Peyer's patch (tissue), 4 donors: ENCODE data around the gene ERC2.

Source experiments
- POLR2A ChIP-seq, 2 donors: fragments of 450-650 bp; IDR thresholded peaks; one replicate each; pipeline ENCODE4 v1.5.1; 2017; ENCODE audit warnings: antibody characterized with exemption in 2 of 2, mild to moderate bottlenecking in 2 of 2, moderate library complexity in 2 of 2
- TF ChIP-seq, protein P1 (sequence below), 6 experiments: fragments of 450-650 bp in 4 of 6; fragments of 200-600 bp in 2 of 6; sonication (generic) in 1 of 6; IDR thresholded peaks; one replicate each; pipeline ENCODE4 v1.5.1; 2017 to 2019; ENCODE audit warnings: antibody characterized with exemption in 6 of 6, mild to moderate bottlenecking in 3 of 6, moderate library complexity in 1 of 6

DNA sequence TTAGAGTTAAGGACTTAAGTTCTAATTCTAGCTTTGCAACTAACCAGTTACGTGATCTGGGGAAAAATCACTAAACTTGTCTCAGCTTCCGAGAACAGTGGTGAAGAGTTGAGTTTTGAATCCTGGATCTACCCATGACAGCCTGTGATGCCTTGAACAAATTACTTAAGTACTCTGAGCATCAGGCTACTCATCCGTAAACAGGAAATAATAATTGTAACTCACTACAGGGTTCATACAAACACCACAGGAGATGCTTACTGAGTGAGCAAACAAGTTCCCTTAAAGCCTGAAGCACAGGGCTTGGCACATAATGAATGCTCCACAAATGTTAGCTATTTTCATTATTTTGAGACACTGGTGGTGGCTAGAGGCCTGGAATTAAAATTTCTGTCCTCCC lies 158.8 kb downstream of the ERC2 start:
- TF ChIP-seq POLR2A (IDR thresholded peaks at IDR 0.05) = no peak
- TF ChIP-seq, protein P1, sequence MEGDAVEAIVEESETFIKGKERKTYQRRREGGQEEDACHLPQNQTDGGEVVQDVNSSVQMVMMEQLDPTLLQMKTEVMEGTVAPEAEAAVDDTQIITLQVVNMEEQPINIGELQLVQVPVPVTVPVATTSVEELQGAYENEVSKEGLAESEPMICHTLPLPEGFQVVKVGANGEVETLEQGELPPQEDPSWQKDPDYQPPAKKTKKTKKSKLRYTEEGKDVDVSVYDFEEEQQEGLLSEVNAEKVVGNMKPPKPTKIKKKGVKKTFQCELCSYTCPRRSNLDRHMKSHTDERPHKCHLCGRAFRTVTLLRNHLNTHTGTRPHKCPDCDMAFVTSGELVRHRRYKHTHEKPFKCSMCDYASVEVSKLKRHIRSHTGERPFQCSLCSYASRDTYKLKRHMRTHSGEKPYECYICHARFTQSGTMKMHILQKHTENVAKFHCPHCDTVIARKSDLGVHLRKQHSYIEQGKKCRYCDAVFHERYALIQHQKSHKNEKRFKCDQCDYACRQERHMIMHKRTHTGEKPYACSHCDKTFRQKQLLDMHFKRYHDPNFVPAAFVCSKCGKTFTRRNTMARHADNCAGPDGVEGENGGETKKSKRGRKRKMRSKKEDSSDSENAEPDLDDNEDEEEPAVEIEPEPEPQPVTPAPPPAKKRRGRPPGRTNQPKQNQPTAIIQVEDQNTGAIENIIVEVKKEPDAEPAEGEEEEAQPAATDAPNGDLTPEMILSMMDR (IDR thresholded peaks at IDR 0.05) = no peak
